ENCODE results near the gene VIM.

DNA sequence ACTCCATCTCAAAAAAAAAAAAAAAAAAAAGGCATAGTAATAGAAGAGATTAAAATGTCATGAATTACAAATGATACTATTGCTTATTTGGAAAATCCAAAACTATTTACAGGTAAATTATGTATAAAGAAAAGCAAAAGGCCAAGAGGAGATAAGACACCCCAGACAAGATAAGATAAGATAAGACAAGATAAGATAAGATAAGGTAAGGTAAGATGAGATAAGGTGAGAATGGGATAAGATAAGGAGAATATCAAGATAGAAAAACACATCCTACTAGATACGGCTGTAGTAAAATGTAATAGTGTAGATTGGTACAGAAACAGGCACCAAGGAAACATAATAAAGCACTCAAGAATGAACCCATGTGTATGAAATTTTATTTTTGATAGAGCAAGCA is 20.9 kb downstream of the VIM start:
- TF ChIP-seq, protein P1, sequence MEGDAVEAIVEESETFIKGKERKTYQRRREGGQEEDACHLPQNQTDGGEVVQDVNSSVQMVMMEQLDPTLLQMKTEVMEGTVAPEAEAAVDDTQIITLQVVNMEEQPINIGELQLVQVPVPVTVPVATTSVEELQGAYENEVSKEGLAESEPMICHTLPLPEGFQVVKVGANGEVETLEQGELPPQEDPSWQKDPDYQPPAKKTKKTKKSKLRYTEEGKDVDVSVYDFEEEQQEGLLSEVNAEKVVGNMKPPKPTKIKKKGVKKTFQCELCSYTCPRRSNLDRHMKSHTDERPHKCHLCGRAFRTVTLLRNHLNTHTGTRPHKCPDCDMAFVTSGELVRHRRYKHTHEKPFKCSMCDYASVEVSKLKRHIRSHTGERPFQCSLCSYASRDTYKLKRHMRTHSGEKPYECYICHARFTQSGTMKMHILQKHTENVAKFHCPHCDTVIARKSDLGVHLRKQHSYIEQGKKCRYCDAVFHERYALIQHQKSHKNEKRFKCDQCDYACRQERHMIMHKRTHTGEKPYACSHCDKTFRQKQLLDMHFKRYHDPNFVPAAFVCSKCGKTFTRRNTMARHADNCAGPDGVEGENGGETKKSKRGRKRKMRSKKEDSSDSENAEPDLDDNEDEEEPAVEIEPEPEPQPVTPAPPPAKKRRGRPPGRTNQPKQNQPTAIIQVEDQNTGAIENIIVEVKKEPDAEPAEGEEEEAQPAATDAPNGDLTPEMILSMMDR (IDR thresholded peaks at IDR 0.05): no peak
- no peak for TF ChIP-seq EP300 (IDR thresholded peaks at IDR 0.05)
- no peak for TF ChIP-seq POLR2A (IDR thresholded peaks at IDR 0.05)

Data from suprapubic skin (tissue), 3 donors.